GM20000 (cell line): ENCODE data around the gene DOCK11.

Experiments used
- DNase-seq: peaks from one replicate; pipeline ENCODE4 v3.0.0; 2012; ENCODE audit warnings: low spot score
- TF ChIP-seq, protein P1 (sequence below): IDR thresholded peaks from 2 replicates; pipeline ENCODE4 v1.5.1; 2012; ENCODE audit warnings: mild to moderate bottlenecking, control low read depth; ENCODE audit errors: extremely low read depth, missing control alignments

The DOCK11 gene

DNA sequence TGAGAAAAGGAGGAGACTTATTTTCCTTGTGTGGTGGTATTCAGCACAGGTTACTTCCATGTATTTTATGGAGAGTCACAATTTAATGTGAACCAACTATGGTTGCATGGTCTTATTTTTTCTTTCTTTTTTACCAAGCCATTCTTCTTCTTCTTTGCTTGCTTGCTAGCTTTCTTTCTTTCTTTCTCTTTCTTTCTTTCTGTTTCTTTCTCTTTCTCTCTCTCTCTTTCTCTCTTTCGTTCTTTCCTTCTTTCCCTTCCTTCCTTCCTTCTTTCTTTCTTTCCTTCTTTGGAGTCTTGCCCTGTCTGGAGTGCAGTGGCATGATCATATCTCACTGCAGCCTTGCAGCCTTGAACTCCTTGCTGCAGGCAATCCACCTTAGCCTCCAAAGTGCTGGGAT, 68.9 kb downstream of the DOCK11 start:
- TF ChIP-seq, protein P1, sequence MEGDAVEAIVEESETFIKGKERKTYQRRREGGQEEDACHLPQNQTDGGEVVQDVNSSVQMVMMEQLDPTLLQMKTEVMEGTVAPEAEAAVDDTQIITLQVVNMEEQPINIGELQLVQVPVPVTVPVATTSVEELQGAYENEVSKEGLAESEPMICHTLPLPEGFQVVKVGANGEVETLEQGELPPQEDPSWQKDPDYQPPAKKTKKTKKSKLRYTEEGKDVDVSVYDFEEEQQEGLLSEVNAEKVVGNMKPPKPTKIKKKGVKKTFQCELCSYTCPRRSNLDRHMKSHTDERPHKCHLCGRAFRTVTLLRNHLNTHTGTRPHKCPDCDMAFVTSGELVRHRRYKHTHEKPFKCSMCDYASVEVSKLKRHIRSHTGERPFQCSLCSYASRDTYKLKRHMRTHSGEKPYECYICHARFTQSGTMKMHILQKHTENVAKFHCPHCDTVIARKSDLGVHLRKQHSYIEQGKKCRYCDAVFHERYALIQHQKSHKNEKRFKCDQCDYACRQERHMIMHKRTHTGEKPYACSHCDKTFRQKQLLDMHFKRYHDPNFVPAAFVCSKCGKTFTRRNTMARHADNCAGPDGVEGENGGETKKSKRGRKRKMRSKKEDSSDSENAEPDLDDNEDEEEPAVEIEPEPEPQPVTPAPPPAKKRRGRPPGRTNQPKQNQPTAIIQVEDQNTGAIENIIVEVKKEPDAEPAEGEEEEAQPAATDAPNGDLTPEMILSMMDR, result no peak

DNA sequence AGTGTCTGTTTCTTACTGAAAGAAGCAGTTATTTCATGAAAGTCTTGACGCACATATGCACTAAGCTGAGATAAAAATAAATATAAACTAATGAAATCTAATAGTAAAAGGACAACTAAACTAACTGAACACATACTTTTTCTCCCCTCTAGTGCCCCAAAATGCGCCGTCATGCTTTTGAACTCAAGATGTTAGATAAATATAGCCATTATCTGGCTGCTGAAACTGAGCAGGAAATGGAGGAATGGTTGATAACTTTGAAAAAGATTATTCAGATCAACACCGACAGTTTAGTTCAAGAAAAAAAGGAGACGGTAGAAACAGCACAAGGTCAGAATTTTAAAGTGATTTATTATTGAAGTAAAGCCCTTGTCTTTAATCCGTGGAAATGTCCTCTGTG, 70.2 kb downstream of the DOCK11 start:
- DNase-seq, result no peak
- TF ChIP-seq, protein P1, result no peak

More for the DNA sequence above, 68.9 kb downstream of the DOCK11 start:
- no peak for DNase-seq

DNA sequence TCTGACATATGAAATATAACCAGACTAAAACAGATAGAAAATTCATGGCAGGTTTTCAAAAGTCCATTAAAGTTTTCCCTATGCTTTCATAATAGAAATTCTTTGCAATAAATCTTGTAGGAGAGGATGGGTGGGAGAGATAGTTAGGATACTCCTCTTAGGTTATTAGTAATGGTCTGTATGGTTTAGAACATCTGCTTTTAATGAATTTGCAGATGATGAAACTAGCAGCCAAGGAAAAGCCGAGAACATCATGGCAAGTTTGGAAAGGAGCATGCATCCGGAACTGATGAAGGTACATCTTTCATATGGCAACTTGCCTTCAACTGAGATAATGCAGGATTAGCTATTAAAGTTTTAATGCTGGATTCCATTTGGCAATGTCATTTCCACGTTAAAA, 70.7 kb downstream of the DOCK11 start:
- DNase-seq, result no peak
- TF ChIP-seq, protein P1, result no peak

DNA sequence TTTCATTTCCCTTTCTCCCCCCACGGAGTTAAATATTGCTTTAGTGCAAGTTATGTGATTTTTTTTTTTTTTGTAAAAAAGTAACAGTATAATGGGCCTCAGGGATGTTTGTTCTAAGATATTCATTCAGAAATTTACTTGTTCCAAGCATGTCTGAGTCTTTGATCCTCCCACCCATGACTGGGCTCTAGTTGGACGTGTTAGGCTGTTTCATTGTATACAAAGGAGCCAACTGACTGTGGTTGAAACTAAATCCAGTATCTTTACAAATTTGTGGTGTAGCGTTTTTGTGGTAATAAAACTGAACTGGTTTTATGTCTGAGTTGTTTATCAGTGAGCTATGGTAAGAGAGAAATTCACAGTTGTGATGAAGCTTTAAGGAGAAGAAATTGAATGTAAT, 74.1 kb downstream of the DOCK11 start:
- TF ChIP-seq, protein P1, result no peak
- DNase-seq, result no peak

DNA sequence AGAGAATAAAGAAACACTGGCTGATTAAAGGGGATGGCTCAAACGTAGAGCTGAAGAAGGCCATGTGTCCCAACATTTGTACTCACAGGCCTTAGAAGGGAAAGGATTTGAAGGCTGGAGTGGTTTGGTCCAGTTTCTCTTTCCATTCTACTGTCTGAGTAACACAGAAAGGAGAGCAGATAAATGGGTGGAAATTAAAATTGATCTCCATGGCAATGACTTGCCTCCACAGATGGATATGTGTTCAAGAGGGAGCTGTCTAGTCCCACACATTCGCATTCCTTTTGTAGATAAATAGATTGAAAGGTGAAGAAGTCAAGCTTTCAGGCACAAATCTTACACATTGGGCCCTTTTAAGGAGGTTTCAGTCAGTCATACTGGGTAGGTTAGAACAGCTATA, 74.6 kb downstream of the DOCK11 start:
- no peak for DNase-seq

DNA sequence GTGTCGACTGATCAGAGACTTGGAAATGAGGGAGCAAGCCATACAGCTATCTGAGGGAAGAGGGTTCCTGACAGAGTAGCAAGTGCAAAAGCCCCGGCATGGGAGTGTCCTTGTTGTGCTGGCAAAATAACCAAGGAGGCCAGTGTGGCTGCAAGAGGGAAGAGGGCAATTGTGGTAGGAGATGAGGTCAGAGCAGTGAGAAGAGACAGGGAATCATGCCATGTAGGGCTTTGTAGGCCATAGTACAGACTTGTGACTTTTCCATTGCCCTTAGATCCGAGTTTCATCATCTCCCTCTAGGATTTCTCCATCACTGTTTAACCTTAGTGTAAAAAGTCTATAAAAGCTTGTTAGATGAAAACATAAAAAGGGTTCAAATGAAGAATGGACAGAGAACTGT, 76.2 kb downstream of the DOCK11 start:
- no peak for DNase-seq
- TF ChIP-seq, protein P1, result no peak

More for the DNA sequence above, 74.6 kb downstream of the DOCK11 start:
- TF ChIP-seq, protein P1, result no peak

DNA sequence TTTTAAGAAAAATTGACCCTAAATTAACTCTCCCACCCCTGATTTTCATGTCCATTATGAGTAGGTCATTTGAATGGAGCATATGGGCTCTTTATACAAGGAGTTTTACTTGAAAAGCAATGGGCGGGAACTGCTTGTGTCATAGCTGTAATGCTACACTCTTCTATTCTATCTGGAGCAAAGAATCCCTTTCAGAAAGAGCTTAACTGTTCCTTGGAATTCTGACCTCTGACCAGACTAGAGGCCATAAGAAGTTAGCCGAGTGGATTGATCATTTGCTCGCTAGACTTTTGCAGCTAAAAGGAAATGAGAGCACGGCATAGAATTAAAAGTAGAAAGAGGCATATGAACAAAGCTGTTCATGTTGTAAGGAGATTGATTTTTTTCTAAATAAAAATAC, 79.1 kb downstream of the DOCK11 start:
- DNase-seq, result no peak
- TF ChIP-seq, protein P1, result no peak

DNA sequence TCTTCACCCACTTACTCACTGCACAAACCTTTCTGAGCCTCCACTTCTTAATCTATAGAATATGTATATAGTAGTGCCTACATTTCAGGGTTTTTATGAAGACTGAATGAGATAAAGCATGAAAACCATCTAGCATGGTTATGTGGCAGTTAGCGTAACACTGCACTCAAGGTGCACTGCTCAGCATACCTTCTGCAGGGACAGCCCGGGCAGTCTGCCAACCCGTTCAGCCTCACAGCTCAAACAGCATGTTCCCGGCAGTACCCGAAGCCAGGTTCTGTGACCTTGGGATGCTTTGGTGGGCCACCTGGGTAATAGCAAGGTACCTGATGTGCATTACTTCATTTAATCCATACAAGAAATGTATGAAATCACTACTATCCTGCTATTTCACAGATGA, 81.4 kb downstream of the DOCK11 start:
- TF ChIP-seq, protein P1, result no peak
- DNase-seq, result no peak
